Hematopoietic multipotent progenitor cell treated with erythropoietin and hydrocortisone succinate and interleukin-3 and kit ligand, for 15 days (in vitro differentiated cells): ENCODE results near the gene USP24.
A peak's percentile ranks its signal among the peaks of the same experiment; 100 is the strongest.

ENCODE experiments used
- DNase-seq: peaks from one replicate; pipeline ENCODE4 v3.0.0-alpha.2; 2015; ENCODE audit warnings: low spot score

Gene USP24

GRCh38 chr1:55156093-55156492, 59.1 kb downstream of the USP24 start:
- DNase-seq: no peak

DNA sequence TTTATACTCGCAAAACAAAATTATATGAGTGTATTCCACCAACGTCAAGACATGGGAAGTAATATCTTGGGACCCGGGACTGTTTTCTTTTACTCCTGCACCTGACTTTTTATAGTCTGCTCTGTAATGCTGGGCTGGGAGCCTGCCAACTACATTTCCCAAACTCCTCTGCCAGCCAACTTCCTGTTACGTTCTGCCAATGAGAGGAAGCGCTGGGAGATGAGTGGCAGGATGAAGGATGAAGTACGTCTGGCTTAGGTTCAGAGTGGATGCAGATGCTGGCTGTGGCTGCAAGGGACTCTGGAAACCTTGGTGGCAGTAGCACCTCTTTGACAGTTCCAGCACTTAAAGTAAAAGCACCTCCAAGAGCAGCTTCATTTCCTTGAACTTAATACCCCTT, 59.6 kb downstream of the USP24 start:
- DNase-seq: peak; percentile 64

GRCh38 chr1:55154616-55155015, 60.5 kb downstream of the USP24 start:
- no peak for DNase-seq

- DNase-seq: no peak
These were observed 62.1 kb downstream of the USP24 start for GRCh38 chr1:55153031-55153430.

- DNase-seq: no peak
These were observed 64.1 kb downstream of the USP24 start for GRCh38 chr1:55150880-55151588.

- DNase-seq: peak; percentile 82
These were observed 66.5 kb downstream of the USP24 start for GRCh38 chr1:55148676-55149075.

DNA sequence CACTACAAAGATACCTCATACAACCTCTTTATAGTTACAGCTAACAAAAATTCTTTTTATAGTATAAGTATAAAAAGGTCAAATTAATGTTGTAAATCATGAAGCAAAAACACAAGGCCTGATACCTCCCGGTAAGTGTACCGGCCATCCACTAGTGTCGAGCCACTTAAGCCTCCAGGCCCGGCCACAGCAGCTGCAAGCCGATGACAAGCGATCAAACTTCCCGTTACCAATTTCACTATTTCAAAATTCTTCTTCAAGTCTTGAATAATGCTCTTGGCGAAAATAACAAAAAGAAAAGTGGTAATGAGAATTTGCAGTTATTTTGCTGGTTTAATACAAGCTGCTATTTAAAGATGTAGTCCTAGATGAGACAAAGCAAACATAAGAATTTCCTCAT, 67.6 kb downstream of the USP24 start:
- DNase-seq: peak; percentile 38

GRCh38 chr1:55146781-55147180, 68.4 kb downstream of the USP24 start:
- peak; percentile 98 for DNase-seq

- no peak for DNase-seq
These were observed 70.3 kb downstream of the USP24 start for GRCh38 chr1:55144886-55145285.

- DNase-seq: peak; percentile 77
These were observed 71.5 kb downstream of the USP24 start for GRCh38 chr1:55143684-55144083.

DNA sequence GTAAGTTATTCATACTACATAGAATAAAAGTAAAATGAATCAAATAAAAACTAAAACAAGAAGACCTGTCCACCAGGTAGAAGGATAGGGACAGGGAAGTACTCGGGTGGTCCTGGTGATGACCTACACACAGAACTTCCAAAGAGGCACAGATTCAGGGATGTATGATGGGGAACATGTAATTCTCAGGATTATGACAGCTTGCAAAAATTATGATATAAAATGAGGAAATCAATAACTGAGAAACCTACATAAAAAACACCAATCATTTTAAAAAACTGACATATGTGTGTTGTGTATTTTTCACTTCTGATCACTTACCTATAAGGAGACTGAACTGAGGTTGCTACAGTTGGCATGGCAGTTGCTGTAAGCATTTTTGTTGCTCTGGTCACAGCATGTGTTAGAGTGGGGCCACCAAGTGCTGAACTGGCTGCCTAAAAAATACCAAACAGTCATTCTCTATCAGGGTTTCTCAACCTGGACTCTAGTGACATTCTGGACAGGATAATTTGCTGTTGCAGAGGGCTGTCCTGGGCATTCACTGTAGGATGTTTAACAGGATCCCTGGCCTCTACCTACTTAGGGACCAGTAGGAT, 73.8 kb downstream of the USP24 start:
- DNase-seq: no peak

- peak; percentile 93 for DNase-seq
These were observed 74.6 kb downstream of the USP24 start for GRCh38 chr1:55140546-55140983.

DNA sequence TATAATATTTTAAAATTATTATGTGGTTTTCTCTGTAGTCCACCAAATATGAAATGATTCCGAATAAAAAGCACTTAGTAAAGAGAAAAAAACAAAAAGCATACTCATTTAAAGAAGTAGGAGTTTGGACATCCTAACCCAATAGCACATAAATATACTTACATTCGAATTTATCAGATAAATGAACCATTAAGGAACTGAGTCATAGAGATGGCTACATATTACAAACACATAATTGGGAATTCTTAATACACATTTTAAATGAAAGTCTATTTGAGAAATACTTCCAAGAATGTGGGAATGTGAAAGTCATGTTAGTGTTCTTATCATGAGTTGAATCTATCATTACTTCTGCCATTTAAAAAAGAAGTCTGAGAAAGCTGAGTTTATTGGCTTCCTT, 75.0 kb downstream of the USP24 start:
- DNase-seq: no peak

DNA sequence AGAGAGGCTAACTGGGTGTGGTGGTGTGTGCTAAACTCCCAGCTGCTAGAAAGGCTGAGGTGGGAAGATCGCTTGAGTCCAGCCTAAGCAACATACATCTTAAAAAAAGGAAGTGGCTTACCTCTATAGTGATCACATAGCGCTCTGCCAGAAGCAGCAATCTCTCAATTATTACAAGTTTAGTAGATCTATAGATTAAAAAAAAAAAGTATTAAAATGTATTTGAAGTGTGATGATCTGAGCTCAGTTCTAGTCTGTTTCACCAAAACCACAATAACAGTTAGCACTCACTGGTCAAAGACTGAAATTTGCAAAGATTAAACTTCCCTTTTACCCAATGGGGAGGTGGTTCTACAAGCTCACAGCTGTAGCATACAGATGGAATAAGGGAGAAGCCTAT, 76.3 kb downstream of the USP24 start:
- DNase-seq: no peak

- DNase-seq: no peak
These were observed 80.9 kb downstream of the USP24 start for GRCh38 chr1:55134152-55134808.

DNA sequence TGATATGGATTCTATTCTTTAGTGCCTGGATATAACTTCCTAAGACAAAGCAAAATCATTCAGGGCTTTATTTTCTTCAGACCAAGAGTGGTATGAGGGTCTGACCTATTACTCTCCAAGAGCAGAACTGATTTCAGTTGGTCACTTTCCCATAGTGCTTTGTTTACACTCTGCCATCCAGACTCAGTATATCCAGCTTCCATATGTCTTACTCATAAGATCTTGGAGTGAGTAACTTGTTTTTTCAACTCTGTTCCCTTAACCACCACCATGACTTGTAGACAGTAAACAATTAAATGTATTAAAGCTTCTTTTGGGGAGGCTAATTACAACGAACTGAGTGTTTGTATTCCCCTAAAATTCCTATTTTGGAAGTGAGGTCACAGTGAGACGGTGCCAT, 83.4 kb downstream of the USP24 start:
- no peak for DNase-seq

DNA sequence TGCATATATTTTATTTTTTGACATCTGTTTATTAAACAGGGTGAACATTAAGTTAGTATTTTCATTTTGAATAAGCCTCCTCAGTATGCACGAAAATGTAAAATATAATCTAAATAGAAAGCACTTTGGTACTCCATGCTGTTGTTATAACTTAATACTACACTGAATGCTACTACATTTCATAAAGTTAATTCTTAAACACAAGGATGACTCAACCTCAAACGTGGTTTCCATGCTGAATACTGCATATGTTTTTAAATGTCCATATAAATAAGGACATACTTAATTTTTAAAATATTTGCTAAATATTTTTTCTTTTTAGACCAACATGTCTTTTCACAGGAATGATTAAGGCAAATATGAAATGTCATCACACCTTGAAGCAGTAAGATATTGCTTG, 83.9 kb downstream of the USP24 start:
- no peak for DNase-seq

- no peak for DNase-seq
These were observed 85.9 kb downstream of the USP24 start for GRCh38 chr1:55129194-55129728.

DNA sequence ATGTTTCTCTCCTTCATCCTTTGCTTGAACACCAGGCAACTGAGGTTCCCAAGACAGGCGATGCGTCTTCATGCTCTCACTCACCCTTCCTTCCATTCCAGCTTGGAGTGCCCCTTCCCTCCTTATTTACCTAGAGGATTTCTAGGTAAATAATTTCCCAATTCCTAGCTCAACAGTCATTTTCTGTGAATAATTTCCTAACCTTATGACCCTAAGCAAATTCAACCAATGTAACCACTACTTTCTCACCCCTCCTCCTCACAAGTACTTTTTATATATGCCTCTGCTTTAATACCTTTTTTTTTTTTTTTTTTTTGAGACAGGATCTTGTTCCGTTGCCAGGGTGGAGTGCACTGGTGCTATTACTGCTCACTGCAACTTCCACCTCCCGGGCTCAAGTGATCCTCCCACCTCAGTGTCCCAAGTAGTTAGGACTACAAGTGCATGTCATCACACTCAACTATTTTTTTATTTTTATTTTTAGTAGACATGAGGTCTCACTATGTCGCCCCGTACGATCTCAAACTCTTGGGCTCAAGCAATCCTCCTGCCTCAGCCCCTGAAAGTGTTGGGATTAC, 86.7 kb downstream of the USP24 start:
- DNase-seq: no peak

DNA sequence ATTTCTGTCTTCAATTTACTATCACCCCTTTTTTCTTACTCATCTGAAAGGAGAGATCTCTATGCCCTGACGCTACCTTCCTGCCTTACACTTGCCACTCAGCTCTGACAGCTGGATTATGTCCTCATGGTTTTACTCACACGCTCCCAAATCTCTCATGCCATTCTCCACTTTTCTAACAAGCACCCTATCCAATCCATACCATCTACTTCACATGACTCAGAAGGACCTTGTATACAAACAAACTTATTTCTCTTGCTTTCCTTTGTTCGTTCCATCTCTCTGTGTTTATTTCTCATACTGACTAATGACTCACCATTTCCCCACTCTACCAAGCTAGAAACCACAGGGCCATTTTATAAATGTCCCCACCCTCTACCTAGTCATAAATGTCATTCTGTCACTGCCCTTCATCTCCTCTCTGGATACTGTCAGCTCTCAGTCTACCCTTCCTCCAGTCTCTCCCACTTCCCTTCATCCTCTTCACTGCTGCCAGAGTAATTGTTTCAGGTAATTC, 87.3 kb downstream of the USP24 start:
- DNase-seq: no peak

- no peak for DNase-seq
These were observed 90.7 kb downstream of the USP24 start for GRCh38 chr1:55124470-55124869.

DNA sequence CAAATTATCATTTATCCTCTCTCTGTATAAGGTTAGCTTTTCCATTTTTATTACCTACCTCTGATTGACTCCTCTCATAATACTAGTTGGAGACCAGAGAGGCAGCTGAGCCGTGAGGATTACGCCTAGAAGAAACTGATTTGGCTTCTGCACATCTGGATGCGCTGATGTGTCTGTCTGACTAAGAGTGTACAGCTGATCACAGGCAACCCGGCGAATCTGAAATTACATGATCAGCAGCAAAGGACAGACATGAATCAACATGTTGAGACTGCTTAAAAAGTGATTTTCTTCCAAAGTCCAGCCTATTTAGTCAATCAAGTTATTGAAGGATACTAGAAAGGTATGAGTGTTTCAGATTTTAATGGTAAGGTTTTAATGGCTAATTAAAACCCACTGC, 94.6 kb downstream of the USP24 start:
- no peak for DNase-seq
